ENCODE measurements around the gene NAT10.

- TF ChIP-seq EZH2 (IDR thresholded peaks at IDR 0.05; ENCODE audit: insufficient read depth, poor library complexity, severe bottlenecking) (no peak), EZH2phosphoT487 (IDR thresholded peaks at IDR 0.05; ENCODE audit: insufficient read depth, low read depth) (no peak)
These were observed 55.4 kb downstream of the NAT10 start for GRCh38 chr11:34160791-34161190.
